HUES6 (cell line): ENCODE results near the gene SOAT2.

ENCODE experiments used
- H3K27ac ChIP-seq: 2 replicates; pipeline ENCODE4 v1.7.0; 2013; ENCODE audit warnings: low read depth, mild to moderate bottlenecking, low read length, inconsistent platforms
- H3K27me3 ChIP-seq: 2 replicates; pipeline ENCODE4 v1.6.1; 2013; ENCODE audit warnings: low read length; ENCODE audit not compliant: control insufficient read depth, insufficient read depth
- H3K36me3 ChIP-seq: 2 replicates; pipeline ENCODE4 v1.6.1; 2013; ENCODE audit warnings: low read length; ENCODE audit not compliant: control insufficient read depth, insufficient read depth
- H3K4me1 ChIP-seq: 2 replicates; pipeline ENCODE4 v1.6.1; 2013; ENCODE audit warnings: low read length; ENCODE audit not compliant: control insufficient read depth, insufficient read depth
- H3K4me3 ChIP-seq: 2 replicates; pipeline ENCODE4 v1.5.1; 2013; ENCODE audit warnings: low read depth, low read length
- H3K9ac ChIP-seq: one replicate; pipeline ENCODE4 v1.6.1; 2013; ENCODE audit warnings: mild to moderate bottlenecking, low read length
- H3K9me3 ChIP-seq: 2 replicates; pipeline ENCODE4 v1.6.1; 2013; ENCODE audit warnings: low read depth, low read length; ENCODE audit not compliant: control insufficient read depth, insufficient read depth

Gene SOAT2

GRCh38 chr12:53060721-53061276, 42.5 kb upstream of the SOAT2 start:
- Histone ChIP-seq H3K27ac (no peak overlapping the region), H3K27me3 (peaks cover 11% of the 10 kb centered on the region; the same call in 1 of the 2 replicates), H3K9me3 (no peaks in the 10 kb centered on the region), H3K9ac (no peak overlapping the region), H3K4me3 (no peak overlapping the region), H3K4me1 (no peaks in the 10 kb centered on the region), H3K36me3 (peaks cover 6% of the 10 kb centered on the region)

GRCh38 chr12:53061404-53062010, 41.8 kb upstream of the SOAT2 start:
- Histone ChIP-seq H3K4me1 (peaks cover 5% of the 10 kb centered on the region; the same call in 1 of the 2 replicates), H3K9ac (no peak overlapping the region), H3K27ac (no peak overlapping the region), H3K27me3 (peaks cover 13% of the 10 kb centered on the region; the same call in 1 of the 2 replicates), H3K9me3 (no peaks in the 10 kb centered on the region), H3K36me3 (peaks cover 6% of the 10 kb centered on the region), H3K4me3 (no peak overlapping the region)

- no peak overlapping the region for H3K4me3 ChIP-seq
- no peak overlapping the region for H3K27ac ChIP-seq
- H3K9ac ChIP-seq: no peak overlapping the region
- peaks cover 13% of the 10 kb centered on the region; the same call in 1 of the 2 replicates for H3K27me3 ChIP-seq
- H3K4me1 ChIP-seq: peaks cover 6% of the 10 kb centered on the region; the same call in 1 of the 2 replicates
- peaks cover 6% of the 10 kb centered on the region for H3K36me3 ChIP-seq
- no peaks in the 10 kb centered on the region for H3K9me3 ChIP-seq
These were observed 41.0 kb upstream of the SOAT2 start for GRCh38 chr12:53062011-53062961.

- Histone ChIP-seq H3K36me3 (peaks cover 6% of the 10 kb centered on the region), H3K27ac (no peak overlapping the region), H3K4me1 (peaks cover 6% of the 10 kb centered on the region; the same call in 1 of the 2 replicates), H3K4me3 (no peak overlapping the region), H3K27me3 (0 out of 2 replicates have a peak, but pooled peaks cover 8% of the 10 kb centered on the region), H3K9ac (no peak overlapping the region), H3K9me3 (no peaks in the 10 kb centered on the region)
These were observed 40.1 kb upstream of the SOAT2 start for GRCh38 chr12:53062977-53063707.

- peaks cover 6% of the 10 kb centered on the region for H3K36me3 ChIP-seq
- no peak overlapping the region for H3K9ac ChIP-seq
- no peak overlapping the region for H3K4me3 ChIP-seq
- 0 out of 2 replicates have a peak, but pooled peaks cover 6% of the 10 kb centered on the region for H3K27me3 ChIP-seq
- no peak overlapping the region for H3K27ac ChIP-seq
- H3K9me3 ChIP-seq: no peaks in the 10 kb centered on the region
- H3K4me1 ChIP-seq: peaks cover 11% of the 10 kb centered on the region; the same call in 1 of the 2 replicates
These were observed 39.3 kb upstream of the SOAT2 start for GRCh38 chr12:53063708-53064612.

GRCh38 chr12:53064613-53065436, 38.5 kb upstream of the SOAT2 start:
- no peak overlapping the region for H3K27ac ChIP-seq
- no peak overlapping the region for H3K9ac ChIP-seq
- H3K4me3 ChIP-seq: no peak overlapping the region
- H3K4me1 ChIP-seq: peaks cover 20% of the 10 kb centered on the region
- H3K9me3 ChIP-seq: no peaks in the 10 kb centered on the region
- 0 out of 2 replicates have a peak, but pooled peaks cover 5% of the 10 kb centered on the region for H3K27me3 ChIP-seq
- peaks cover 6% of the 10 kb centered on the region for H3K36me3 ChIP-seq

GRCh38 chr12:53065470-53065869, 37.8 kb upstream of the SOAT2 start:
- H3K4me3 ChIP-seq: no peak overlapping the region
- H3K9me3 ChIP-seq: no peaks in the 10 kb centered on the region
- 0 out of 2 replicates have a peak, but pooled peaks cover 2% of the 10 kb centered on the region for H3K27me3 ChIP-seq
- H3K36me3 ChIP-seq: peaks cover 6% of the 10 kb centered on the region
- peaks cover 27% of the 10 kb centered on the region for H3K4me1 ChIP-seq
- no peak overlapping the region for H3K27ac ChIP-seq
- H3K9ac ChIP-seq: no peak overlapping the region

- Histone ChIP-seq H3K27me3 (0 out of 2 replicates have a peak, but pooled peaks cover 2% of the 10 kb centered on the region), H3K36me3 (peaks cover 6% of the 10 kb centered on the region)
These were observed 37.0 kb upstream of the SOAT2 start for GRCh38 chr12:53065975-53066931.

More at GRCh38 chr12:53065975-53066931, 37.0 kb upstream of the SOAT2 start:
- Histone ChIP-seq H3K9ac (no peak overlapping the region), H3K27ac (no peak overlapping the region), H3K4me3 (no peak overlapping the region), H3K4me1 (peaks cover 32% of the 10 kb centered on the region), H3K9me3 (no peaks in the 10 kb centered on the region)
